Upper lobe of left lung (tissue), 6 donors: Measurements from ENCODE around the gene UBAC2. TPM values are rescaled to one million over a fixed set of nuclear protein-coding genes. Genes with fewer than 3 reads are reported as not detected.
A peak's percentile ranks its signal among the peaks of the same experiment; 100 is the strongest.

Experiments
- ATAC-seq, 2 donors: fragments of 200-7000 bp; cut with Tn5 transposase; one replicate each; pipeline ENCODE4 v1.9.1; 2022; ENCODE audit warnings: mild to moderate bottlenecking in 2 of 2, moderate library complexity in 2 of 2; ENCODE audit not compliant: low FRiP score in 2 of 2
- DNase-seq, 2 donors: peaks; one replicate each; pipeline ENCODE4 v3.0.0-alpha.2; 2019 to 2020
- H3K27ac ChIP-seq, 4 donors: fragments of 200-600 bp; sonication (generic); one replicate each; pipeline ENCODE4 v1.5.1; 2016 to 2019
- H3K27me3 ChIP-seq, 4 donors: fragments of 200-600 bp; sonication (generic); one replicate each; pipeline ENCODE4 v1.5.1; 2017 to 2019
- H3K36me3 ChIP-seq, 4 donors: fragments of 200-600 bp; sonication (generic); one replicate each; pipeline ENCODE4 v1.5.1; 2016 to 2019
- H3K4me1 ChIP-seq, 4 donors: fragments of 200-600 bp; sonication (generic); one replicate each; pipeline ENCODE4 v1.5.1; 2018 to 2019
- H3K4me3 ChIP-seq, 4 donors: fragments of 200-600 bp; sonication (generic); one replicate each; pipeline ENCODE4 v1.5.1; 2017 to 2019; ENCODE audit warnings: mild to moderate bottlenecking in 2 of 4, moderate library complexity in 1 of 4
- H3K9me3 ChIP-seq, 4 donors: fragments of 200-600 bp; sonication (generic); one replicate each; pipeline ENCODE4 v1.5.1; 2018 to 2019
- EP300 ChIP-seq, 4 donors: sonication (generic); formaldehyde crosslinking; IDR thresholded peaks; one replicate each; pipeline ENCODE4 v1.5.1; 2017; ENCODE audit warnings: antibody characterized with exemption in 4 of 4, control low read depth in 2 of 4
- POLR2A ChIP-seq, 4 donors: fragments of 450-650 bp; IDR thresholded peaks; one replicate each; pipeline ENCODE4 v1.5.1; 2016 to 2017; ENCODE audit warnings: antibody characterized with exemption in 4 of 4, mild to moderate bottlenecking in 2 of 4
- POLR2AphosphoS5 ChIP-seq, 2 donors: sonication (generic); formaldehyde crosslinking; IDR thresholded peaks; one replicate each; pipeline ENCODE4 v1.5.1; 2017; ENCODE audit warnings: antibody characterized with exemption in 2 of 2
- WGBS, 2 donors: methylation state at CpG; one replicate each; pipeline ENCODE4 v1.1.5; 2017 to 2018; 5-methylcytosine and 5-hydroxymethylcytosine counted together
- total RNA-seq, 6 donors: library from RNA; depleted of rRNA in 4 of 6; stranded (reverse); fragments of >200 nt in 4 of 6; gene quantifications; one replicate each; pipeline versions ENCODE4 v1.1.0 to v1.2.1, GENCODE V29; 2016 to 2021
- TF ChIP-seq, protein P1 (sequence below), 6 experiments: fragments of 450-650 bp in 4 of 6; fragments of 200-600 bp in 2 of 6; sonication (generic) in 2 of 6; IDR thresholded peaks; one replicate each; pipeline ENCODE4 v1.5.1; 2016 to 2019; ENCODE audit warnings: antibody characterized with exemption in 6 of 6
- donor health status: DM: no; HTN: no; CAD: no; lungs with moderate emphysema.
- donor health status: DM: no; HTN: yes; CAD: no; lungs with severe emphysema.

UBAC2 gene
- total RNA-seq, 6 donors from 2014 or later = 29.3 to 55.5 (median 47.7) TPM

DNA sequence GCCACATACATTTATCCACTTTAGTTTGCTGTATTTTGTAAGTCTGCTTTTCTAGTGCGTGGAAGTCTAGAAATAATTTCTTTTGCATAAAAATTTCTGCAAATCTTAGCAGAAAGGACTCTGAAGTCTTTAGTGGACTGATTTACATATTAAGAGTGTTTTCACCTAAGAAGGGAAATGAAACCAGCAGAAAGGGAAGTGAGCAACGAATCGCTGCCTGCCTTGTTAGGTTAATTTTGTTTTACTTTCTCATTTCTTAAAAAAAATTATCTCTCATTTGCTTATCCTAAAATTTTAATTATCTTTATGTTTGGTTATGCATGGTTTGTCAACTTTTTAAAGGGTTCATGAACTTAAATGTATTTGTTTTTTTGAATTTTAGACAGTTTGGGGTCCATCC is 58.3 kb downstream of the UBAC2 start:
- TF ChIP-seq POLR2AphosphoS5 (IDR thresholded peaks at IDR 0.05) (no peak), POLR2A (IDR thresholded peaks at IDR 0.05) (no peak), EP300 (IDR thresholded peaks at IDR 0.05) (no peak)
- TF ChIP-seq, protein P1, sequence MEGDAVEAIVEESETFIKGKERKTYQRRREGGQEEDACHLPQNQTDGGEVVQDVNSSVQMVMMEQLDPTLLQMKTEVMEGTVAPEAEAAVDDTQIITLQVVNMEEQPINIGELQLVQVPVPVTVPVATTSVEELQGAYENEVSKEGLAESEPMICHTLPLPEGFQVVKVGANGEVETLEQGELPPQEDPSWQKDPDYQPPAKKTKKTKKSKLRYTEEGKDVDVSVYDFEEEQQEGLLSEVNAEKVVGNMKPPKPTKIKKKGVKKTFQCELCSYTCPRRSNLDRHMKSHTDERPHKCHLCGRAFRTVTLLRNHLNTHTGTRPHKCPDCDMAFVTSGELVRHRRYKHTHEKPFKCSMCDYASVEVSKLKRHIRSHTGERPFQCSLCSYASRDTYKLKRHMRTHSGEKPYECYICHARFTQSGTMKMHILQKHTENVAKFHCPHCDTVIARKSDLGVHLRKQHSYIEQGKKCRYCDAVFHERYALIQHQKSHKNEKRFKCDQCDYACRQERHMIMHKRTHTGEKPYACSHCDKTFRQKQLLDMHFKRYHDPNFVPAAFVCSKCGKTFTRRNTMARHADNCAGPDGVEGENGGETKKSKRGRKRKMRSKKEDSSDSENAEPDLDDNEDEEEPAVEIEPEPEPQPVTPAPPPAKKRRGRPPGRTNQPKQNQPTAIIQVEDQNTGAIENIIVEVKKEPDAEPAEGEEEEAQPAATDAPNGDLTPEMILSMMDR (IDR thresholded peaks at IDR 0.05) = no peak
- Histone ChIP-seq H3K4me3 (no peak overlapping the region), H3K27ac (peak overlapping the region in 1 of 4 donors; percentile 37), H3K27me3 (no peaks in the 10 kb centered on the region), H3K4me1 (peaks cover 0 to 10% (median 5%) of the 10 kb centered on the region in 4 donors), H3K36me3 (peaks cover 0 to 15% (median 2%) of the 10 kb centered on the region in 4 donors), H3K9me3 (no peaks in the 10 kb centered on the region)
- ATAC-seq (no peak), DNase-seq (no peak)
- 54 to 69% methylated on average over 3 of the region's 3 CpGs for WGBS, 2 donors

DNA sequence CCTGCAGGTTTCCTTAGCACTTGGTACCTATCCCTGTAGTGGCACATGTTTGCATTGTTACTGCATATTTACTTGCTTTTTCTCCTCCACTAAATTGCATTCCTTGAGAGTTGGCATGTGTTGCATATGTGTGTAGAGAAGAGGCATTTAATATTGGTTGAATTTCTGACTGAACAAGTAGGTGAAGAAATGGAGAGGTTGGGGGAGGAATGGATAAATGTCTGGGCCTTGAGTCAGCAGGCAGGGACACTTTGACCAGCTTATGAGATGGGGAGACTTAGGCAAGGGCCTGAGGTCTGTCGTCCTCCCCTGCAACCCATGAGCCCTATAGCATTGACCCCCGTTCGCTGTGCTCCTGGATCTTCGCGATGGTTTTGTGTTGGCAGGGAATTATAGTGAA is 59.6 kb downstream of the UBAC2 start:
- Histone ChIP-seq H3K27ac (no peak overlapping the region), H3K4me3 (no peak overlapping the region), H3K27me3 (no peaks in the 10 kb centered on the region), H3K9me3 (no peaks in the 10 kb centered on the region), H3K4me1 (peaks cover 4 to 10% (median 5%) of the 10 kb centered on the region in 4 donors), H3K36me3 (peaks cover 0 to 5% (median 1%) of the 10 kb centered on the region in 4 donors)
- ATAC-seq = no peak
- TF ChIP-seq, protein P1 (IDR thresholded peaks at IDR 0.05) = no peak
- no peak for TF ChIP-seq POLR2A (IDR thresholded peaks at IDR 0.05)
- no peak for TF ChIP-seq EP300 (IDR thresholded peaks at IDR 0.05)
- no peak for TF ChIP-seq POLR2AphosphoS5 (IDR thresholded peaks at IDR 0.05)
- no peak for DNase-seq
- 88 to 90% methylated on average over 5 of the region's 5 CpGs for WGBS, 2 donors

DNA sequence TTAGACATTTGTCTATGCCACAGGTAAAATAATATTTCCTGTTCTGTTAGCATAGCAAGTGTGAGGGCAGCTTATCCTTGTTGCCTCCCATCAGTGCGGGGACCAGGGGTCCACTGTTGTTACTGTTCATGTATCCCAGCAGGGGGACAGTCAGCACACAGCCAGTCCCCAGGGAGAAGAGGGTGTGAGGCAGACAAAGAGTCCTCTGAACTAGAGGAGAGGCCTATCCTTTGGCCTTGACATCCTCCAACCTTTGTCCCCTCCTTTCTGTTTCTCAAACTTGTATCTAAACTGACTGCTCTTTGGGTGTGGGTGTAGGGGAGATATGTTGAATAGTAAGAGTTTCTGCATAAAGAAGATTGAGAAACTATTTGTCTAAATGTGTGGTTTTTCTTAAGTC is 60.4 kb downstream of the UBAC2 start:
- peaks cover 4 to 10% (median 5%) of the 10 kb centered on the region in 4 donors for H3K4me1 ChIP-seq
- H3K36me3 ChIP-seq = peaks cover 0 to 2% (median 0%) of the 10 kb centered on the region in 4 donors
- TF ChIP-seq POLR2A (IDR thresholded peaks at IDR 0.05) = no peak
- TF ChIP-seq, protein P1 (IDR thresholded peaks at IDR 0.05) = no peak
- 93 to 100% methylated on average over 1 of the region's 1 CpG for WGBS, 2 donors
- DNase-seq (no peak), ATAC-seq (no peak)
- no peak overlapping the region for H3K27ac ChIP-seq
- no peaks in the 10 kb centered on the region for H3K9me3 ChIP-seq
- H3K4me3 ChIP-seq = no peak overlapping the region
- H3K27me3 ChIP-seq = no peaks in the 10 kb centered on the region

DNA sequence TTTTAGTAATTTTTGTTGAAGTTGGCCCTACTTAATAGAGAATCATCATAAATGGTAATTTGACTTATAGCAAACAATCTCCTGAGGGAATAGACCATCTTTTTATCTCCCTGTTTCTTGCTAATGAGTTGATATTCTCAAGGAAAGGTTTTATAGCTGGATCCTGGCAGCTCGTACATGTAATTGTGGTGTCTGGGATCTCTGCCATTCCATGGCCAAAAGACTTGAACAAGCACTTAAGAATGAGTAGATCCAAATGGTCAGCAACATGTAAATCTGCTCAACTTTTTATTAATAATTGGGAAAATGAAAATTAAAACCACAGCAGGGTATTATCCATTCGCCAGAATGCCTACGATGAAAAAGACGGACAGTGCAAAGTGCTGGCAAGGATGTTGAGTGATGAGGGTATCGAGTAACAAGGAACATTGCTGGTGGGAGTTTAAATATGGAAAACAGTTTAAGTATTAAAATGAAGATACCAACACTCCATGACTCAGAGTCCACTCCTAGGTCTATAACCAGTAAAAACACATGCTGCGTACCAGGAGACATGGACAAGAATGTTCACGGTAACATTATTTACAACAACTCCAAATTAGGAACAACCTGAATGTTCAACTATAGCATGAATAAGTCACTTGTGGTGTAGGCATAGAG is 62.6 kb downstream of the UBAC2 start:
- Histone ChIP-seq H3K9me3 (no peaks in the 10 kb centered on the region), H3K4me3 (no peak overlapping the region), H3K4me1 (peaks cover under 1 to 6% (median 4%) of the 10 kb centered on the region in 4 donors), H3K36me3 (peaks cover 0 to 4% (median 3%) of the 10 kb centered on the region in 4 donors), H3K27me3 (no peaks in the 10 kb centered on the region), H3K27ac (no peak overlapping the region)
- 80 to 95% methylated on average over 7 of the region's 7 CpGs for WGBS, 2 donors
- ATAC-seq (no peak), DNase-seq (no peak)
- TF ChIP-seq POLR2AphosphoS5 (IDR thresholded peaks at IDR 0.05) (no peak), EP300 (IDR thresholded peaks at IDR 0.05) (no peak), POLR2A (IDR thresholded peaks at IDR 0.05) (no peak)
- TF ChIP-seq, protein P1 (IDR thresholded peaks at IDR 0.05) = no peak

DNA sequence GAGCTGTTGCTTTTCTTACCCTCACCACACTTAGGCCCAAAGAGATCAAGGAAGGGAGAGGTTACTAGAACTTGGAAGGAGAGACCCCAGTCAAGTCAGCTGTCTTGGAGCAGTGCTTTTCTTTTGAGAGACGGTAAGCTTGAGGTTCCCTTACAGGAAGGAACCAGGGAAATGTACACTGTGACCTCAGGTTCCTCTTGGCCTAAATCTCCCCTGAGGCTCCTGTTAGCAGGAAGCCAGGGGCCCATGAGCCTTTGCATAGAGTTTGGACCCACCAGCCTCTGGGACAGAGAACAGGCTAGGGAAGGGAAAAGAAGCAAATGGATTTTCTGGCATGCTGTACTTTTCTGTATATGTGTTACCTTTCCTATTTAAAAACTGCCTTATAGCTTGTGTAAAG is 63.4 kb downstream of the UBAC2 start:
- TF ChIP-seq POLR2A (IDR thresholded peaks at IDR 0.05) (no peak), POLR2AphosphoS5 (IDR thresholded peaks at IDR 0.05) (no peak), EP300 (IDR thresholded peaks at IDR 0.05) (no peak)
- TF ChIP-seq, protein P1 (IDR thresholded peaks at IDR 0.05) = no peak
- 17 to 20% methylated on average over 1 of the region's 1 CpG for WGBS, 2 donors
- H3K27ac ChIP-seq = no peak overlapping the region
- DNase-seq = no peak
- H3K36me3 ChIP-seq = peaks cover 0 to 4% (median 3%) of the 10 kb centered on the region in 4 donors
- H3K4me1 ChIP-seq = peaks cover 0 to 6% (median 4%) of the 10 kb centered on the region in 4 donors
- no peaks in the 10 kb centered on the region for H3K27me3 ChIP-seq
- no peak overlapping the region for H3K4me3 ChIP-seq
- peak in 1 of 2 donors; percentile 20 for ATAC-seq
- no peaks in the 10 kb centered on the region for H3K9me3 ChIP-seq
